ENCODE results near the gene LOXHD1.

Gene LOXHD1

DNA sequence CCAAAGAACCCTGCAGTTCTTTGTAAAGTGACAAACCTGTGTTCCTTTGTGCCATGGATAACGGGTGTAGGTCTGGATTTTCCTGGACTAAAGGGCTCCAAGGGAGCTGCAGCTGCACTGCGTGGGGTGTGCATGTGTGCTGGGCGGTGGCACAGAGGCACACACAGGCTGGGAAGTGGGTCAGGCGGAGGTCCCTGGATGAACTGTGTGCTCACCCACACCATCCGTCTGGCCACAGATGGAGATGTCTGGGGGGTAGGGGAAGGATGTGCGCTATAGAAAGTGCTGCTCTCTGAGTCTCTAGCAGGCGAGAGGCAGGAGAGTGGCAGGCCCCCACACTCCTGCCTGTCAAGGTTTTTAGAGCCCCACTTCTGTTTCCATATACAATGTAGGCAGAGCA is 137.2 kb downstream of the LOXHD1 start:
- H3K4me3 Mint-ChIP-seq = no peak overlapping the region
- H3K4me1 Mint-ChIP-seq = no peaks in the 10 kb centered on the region
- peaks cover 2% of the 10 kb centered on the region for H3K27me3 Mint-ChIP-seq
- no peaks in the 10 kb centered on the region for H3K36me3 Mint-ChIP-seq
- H3K27ac Mint-ChIP-seq = no peak overlapping the region
- H3K9me3 Mint-ChIP-seq = no peaks in the 10 kb centered on the region

DNA sequence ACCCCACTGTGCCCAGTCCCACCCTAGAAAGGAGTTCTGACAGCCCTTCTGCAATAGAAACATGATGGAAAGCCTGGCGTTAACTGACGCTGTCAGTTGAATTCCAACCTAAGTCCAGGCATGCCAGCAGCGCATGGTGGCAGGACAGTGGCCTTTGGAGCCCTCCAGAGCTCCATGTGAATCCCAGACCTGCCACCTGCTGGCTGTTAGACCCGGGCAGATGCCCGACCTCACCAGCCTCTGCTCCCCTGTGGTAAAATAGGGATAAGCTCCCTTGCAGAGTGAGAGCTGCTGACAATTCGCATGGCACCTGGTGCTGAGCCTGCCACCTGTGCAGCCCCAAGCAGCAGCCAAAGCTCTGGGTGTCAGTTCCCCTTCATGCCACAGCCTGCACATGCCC is 138.6 kb downstream of the LOXHD1 start:
- Mint-ChIP-seq H3K36me3 (no peaks in the 10 kb centered on the region), H3K27me3 (peaks cover 2% of the 10 kb centered on the region), H3K4me1 (no peaks in the 10 kb centered on the region), H3K27ac (no peak overlapping the region), H3K9me3 (no peaks in the 10 kb centered on the region), H3K4me3 (no peak overlapping the region)

GRCh38 chr18:46516555-46516954 is 140.5 kb downstream of the LOXHD1 start:
- peaks cover 9% of the 10 kb centered on the region for H3K9me3 Mint-ChIP-seq
- no peak overlapping the region for H3K4me3 Mint-ChIP-seq
- no peaks in the 10 kb centered on the region for H3K36me3 Mint-ChIP-seq
- no peak overlapping the region for H3K27ac Mint-ChIP-seq
- peaks cover 5% of the 10 kb centered on the region for H3K27me3 Mint-ChIP-seq
- no peaks in the 10 kb centered on the region for H3K4me1 Mint-ChIP-seq

GRCh38 chr18:46510386-46510785 is 146.6 kb downstream of the LOXHD1 start:
- Mint-ChIP-seq H3K4me1 (no peaks in the 10 kb centered on the region), H3K9me3 (peaks cover 9% of the 10 kb centered on the region), H3K4me3 (no peak overlapping the region), H3K36me3 (no peaks in the 10 kb centered on the region), H3K27ac (no peak overlapping the region), H3K27me3 (peaks cover 4% of the 10 kb centered on the region)

- Mint-ChIP-seq H3K27ac (no peak overlapping the region), H3K36me3 (no peaks in the 10 kb centered on the region)
Observed at GRCh38 chr18:46509530-46509929, 147.5 kb downstream of the LOXHD1 start.

GRCh38 chr18:46506974-46507586 is 149.9 kb downstream of the LOXHD1 start:
- no peaks in the 10 kb centered on the region for H3K36me3 Mint-ChIP-seq
- no peaks in the 10 kb centered on the region for H3K9me3 Mint-ChIP-seq
- peaks cover 2% of the 10 kb centered on the region for H3K27me3 Mint-ChIP-seq
- no peak overlapping the region for H3K4me3 Mint-ChIP-seq
- H3K27ac Mint-ChIP-seq = no peak overlapping the region
- H3K4me1 Mint-ChIP-seq = no peaks in the 10 kb centered on the region

More at GRCh38 chr18:46509530-46509929, 147.5 kb downstream of the LOXHD1 start:
- H3K9me3 Mint-ChIP-seq = peaks cover 9% of the 10 kb centered on the region
- no peaks in the 10 kb centered on the region for H3K4me1 Mint-ChIP-seq
- no peak overlapping the region for H3K4me3 Mint-ChIP-seq
- H3K27me3 Mint-ChIP-seq = peaks cover 4% of the 10 kb centered on the region

DNA sequence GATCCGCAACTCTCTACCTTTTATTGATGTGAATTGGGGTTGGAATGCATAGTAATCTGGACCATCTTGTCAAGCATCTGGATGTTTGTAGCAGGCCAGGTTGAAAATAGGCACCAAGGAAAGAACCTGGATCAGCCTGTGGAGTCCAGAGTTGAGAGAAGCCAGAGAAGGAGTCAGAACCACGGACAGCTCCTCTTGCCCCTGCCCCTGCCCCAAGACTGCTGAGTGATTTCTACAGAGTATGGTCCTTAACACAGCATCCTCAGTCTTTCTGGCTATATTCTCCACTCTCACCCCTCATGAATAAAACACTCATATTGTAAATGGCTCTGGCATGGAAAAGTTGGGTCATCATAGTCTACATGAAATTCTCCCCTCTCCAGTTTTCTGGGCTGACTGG is 154.6 kb downstream of the LOXHD1 start:
- Mint-ChIP-seq H3K36me3 (no peaks in the 10 kb centered on the region), H3K27me3 (peaks cover 3% of the 10 kb centered on the region), H3K9me3 (peaks cover 4% of the 10 kb centered on the region), H3K27ac (no peak overlapping the region), H3K4me1 (no peaks in the 10 kb centered on the region), H3K4me3 (no peak overlapping the region)

- H3K27me3 Mint-ChIP-seq = peaks cover 5% of the 10 kb centered on the region
- H3K27ac Mint-ChIP-seq = no peak overlapping the region
- H3K36me3 Mint-ChIP-seq = no peaks in the 10 kb centered on the region
- H3K4me1 Mint-ChIP-seq = no peaks in the 10 kb centered on the region
- peaks cover 9% of the 10 kb centered on the region for H3K9me3 Mint-ChIP-seq
- H3K4me3 Mint-ChIP-seq = no peak overlapping the region
Observed at GRCh38 chr18:46497129-46497528, 159.9 kb downstream of the LOXHD1 start.

- H3K27me3 Mint-ChIP-seq = peaks cover 1% of the 10 kb centered on the region
- H3K4me3 Mint-ChIP-seq = no peak overlapping the region
- no peak overlapping the region for H3K27ac Mint-ChIP-seq
Observed at GRCh38 chr18:46488471-46489213, 168.4 kb downstream of the LOXHD1 start.

DNA sequence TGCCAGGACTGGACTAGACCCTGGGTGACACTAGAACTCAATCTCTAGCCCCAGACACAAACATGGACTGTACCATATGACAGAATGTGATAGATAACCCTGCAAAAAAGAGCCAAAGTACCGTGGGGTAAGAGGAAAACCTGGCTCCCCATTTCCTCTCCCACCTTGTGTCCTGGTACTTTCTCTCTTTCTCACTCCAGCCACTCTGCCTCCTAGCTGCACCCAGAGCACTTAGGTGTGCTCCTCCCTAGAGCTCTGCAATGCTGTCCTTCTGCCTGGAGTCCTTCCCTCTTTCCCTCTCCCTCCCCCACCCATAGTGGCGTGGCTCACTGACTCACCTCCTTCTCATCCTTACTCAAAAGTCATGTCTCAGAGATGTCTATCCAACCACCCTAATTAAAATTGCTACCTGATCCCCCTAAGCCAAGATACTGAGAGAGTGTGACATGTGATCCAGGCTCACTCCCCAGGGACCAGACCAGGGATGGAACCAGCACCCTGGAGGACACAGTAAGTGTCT is 171.3 kb downstream of the LOXHD1 start:
- H3K27ac Mint-ChIP-seq = no peak overlapping the region
- H3K4me3 Mint-ChIP-seq = no peak overlapping the region
- H3K4me1 Mint-ChIP-seq = no peaks in the 10 kb centered on the region
- H3K9me3 Mint-ChIP-seq = no peaks in the 10 kb centered on the region
- peaks cover 1% of the 10 kb centered on the region for H3K27me3 Mint-ChIP-seq
- no peaks in the 10 kb centered on the region for H3K36me3 Mint-ChIP-seq

More at GRCh38 chr18:46488471-46489213, 168.4 kb downstream of the LOXHD1 start:
- Mint-ChIP-seq H3K36me3 (no peaks in the 10 kb centered on the region), H3K4me1 (no peaks in the 10 kb centered on the region), H3K9me3 (no peaks in the 10 kb centered on the region)

- H3K4me3 Mint-ChIP-seq = no peak overlapping the region
- peaks cover 1% of the 10 kb centered on the region for H3K27me3 Mint-ChIP-seq
- H3K27ac Mint-ChIP-seq = no peak overlapping the region
- H3K9me3 Mint-ChIP-seq = no peaks in the 10 kb centered on the region
- no peaks in the 10 kb centered on the region for H3K4me1 Mint-ChIP-seq
- no peaks in the 10 kb centered on the region for H3K36me3 Mint-ChIP-seq
Observed at GRCh38 chr18:46484971-46485370, 172.0 kb downstream of the LOXHD1 start.

DNA sequence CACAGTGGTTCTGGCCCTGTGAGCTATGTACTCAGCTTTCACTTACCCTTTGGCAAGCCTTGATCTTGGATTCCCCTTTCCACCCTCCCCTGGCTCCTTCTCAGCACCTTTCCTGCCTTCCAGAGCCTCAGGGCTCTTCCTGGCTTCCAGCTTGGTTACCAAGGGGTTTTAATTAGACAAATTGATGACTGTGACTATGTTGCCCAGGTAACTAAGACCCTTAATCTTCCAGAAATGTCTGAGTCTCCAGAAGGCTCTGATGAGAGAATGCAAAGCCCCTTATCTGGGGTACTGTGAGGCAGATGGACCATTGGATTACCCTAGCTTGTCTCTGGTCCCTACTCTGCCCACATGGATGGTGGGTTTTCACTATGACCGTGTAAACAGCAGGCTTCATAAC is 174.2 kb downstream of the LOXHD1 start:
- Mint-ChIP-seq H3K9me3 (no peaks in the 10 kb centered on the region), H3K4me3 (no peak overlapping the region), H3K27me3 (peaks cover 3% of the 10 kb centered on the region), H3K36me3 (no peaks in the 10 kb centered on the region), H3K4me1 (no peaks in the 10 kb centered on the region), H3K27ac (no peak overlapping the region)

DNA sequence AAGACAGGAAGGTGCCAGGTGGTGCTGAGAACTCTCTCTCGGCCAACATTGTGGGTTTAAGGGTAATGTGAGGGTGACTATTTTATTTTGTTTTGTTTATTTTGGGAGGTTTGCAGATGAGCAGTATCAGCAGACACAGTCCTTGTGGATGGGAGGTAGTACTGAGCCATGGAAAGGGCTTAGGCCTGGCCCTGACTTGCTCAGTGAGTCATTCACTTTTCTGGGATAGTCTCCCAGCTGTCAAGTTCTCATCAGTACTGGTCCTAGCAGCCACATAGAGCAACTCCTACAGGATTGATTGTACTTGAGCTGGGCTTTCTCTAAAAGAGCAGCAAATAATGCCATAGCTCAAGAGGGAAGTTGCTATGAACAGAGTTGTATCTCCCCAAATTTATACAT is 175.2 kb downstream of the LOXHD1 start:
- Mint-ChIP-seq H3K4me3 (no peak overlapping the region), H3K27ac (no peak overlapping the region), H3K27me3 (peaks cover 3% of the 10 kb centered on the region), H3K36me3 (no peaks in the 10 kb centered on the region), H3K9me3 (no peaks in the 10 kb centered on the region), H3K4me1 (no peaks in the 10 kb centered on the region)

DNA sequence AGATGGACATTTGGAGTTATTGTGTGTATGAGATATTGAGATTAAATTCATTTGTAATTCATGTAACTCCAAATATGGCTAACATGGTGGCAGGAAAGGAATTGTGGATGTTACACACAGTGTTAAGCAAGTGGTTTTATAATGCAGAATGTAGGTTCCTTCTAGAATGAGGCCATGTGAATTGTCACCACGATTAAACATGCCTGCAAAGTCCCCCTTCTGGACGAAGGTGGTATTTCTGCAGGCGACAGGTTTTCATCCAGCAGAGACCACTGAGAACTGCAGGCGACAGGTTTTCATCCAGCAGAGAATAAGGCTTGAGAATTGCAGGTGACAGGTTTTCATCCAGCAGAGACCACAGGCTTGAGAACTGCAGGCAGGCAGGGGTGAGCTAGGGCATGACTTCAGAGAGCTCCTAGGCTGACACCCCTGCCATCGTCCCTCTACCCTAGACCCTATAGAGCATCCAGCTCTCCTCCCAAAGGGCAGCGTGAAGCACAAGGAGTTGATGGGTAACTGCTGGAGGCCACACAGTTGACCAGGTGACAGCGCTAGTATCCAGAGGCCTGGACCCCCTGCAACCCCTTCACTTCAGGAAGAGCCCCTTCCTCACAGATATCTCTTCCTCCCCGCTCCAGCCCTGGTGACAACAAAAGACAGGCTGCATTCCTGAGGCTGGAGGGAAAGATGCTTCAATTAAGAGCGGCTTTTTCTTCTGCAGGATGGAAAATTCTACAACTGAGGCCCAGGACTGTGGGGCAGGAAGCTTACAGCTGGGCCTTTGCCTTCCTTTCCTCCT is 175.8 kb downstream of the LOXHD1 start:
- Mint-ChIP-seq H3K27ac (no peak overlapping the region), H3K27me3 (peaks cover 3% of the 10 kb centered on the region), H3K4me1 (no peaks in the 10 kb centered on the region), H3K36me3 (no peaks in the 10 kb centered on the region), H3K4me3 (no peak overlapping the region), H3K9me3 (no peaks in the 10 kb centered on the region)

DNA sequence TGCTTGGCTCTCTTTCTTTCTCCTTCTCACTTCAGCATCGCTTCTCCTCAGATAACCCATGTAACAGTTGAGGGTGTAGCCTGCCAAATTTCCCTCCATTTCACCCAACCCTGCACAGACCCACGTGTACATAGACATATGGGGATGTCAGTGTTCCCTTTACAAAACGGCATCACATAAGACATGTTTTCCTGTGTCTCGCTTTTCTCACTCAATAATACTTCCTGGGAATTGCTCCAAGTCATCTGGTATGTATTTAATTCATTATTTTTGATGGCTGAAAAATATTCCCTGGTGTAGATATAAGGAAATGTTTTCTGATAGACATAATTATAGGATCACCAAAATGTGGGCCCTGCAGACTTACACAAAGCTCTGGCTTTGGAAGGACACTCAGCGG is 176.8 kb downstream of the LOXHD1 start:
- H3K27me3 Mint-ChIP-seq = peaks cover 3% of the 10 kb centered on the region
- H3K9me3 Mint-ChIP-seq = no peaks in the 10 kb centered on the region
- H3K27ac Mint-ChIP-seq = no peak overlapping the region
- peaks cover 3% of the 10 kb centered on the region for H3K4me1 Mint-ChIP-seq
- H3K36me3 Mint-ChIP-seq = no peaks in the 10 kb centered on the region
- H3K4me3 Mint-ChIP-seq = no peak overlapping the region

- Mint-ChIP-seq H3K9me3 (no peaks in the 10 kb centered on the region), H3K4me3 (no peak overlapping the region), H3K27ac (no peak overlapping the region), H3K36me3 (no peaks in the 10 kb centered on the region), H3K27me3 (peaks cover 2% of the 10 kb centered on the region), H3K4me1 (peaks cover 11% of the 10 kb centered on the region)
Observed at GRCh38 chr18:46478796-46479195, 178.2 kb downstream of the LOXHD1 start.

All from activated naive CD4-positive, alpha-beta T cell treated with anti-CD3 and anti-CD28 coated beads, Interleukin-2, amount 50 U/mL, for 24 hours (primary cell).